GM23248 (cell line): Measurements from ENCODE around the gene CADPS2. TPM values are rescaled to one million over a fixed set of nuclear protein-coding genes. Genes with fewer than 3 reads are reported as not detected.

Experiments used
- DNase-seq: peaks from one replicate; pipeline ENCODE4 v3.0.0-alpha.2; 2015
- H2AFZ ChIP-seq: fragments of 200-600 bp; sonication (generic); 2 replicates; pipeline ENCODE4 v1.6.1; 2016; ENCODE audit warnings: antibody characterized with exemption
- H3F3A ChIP-seq: fragments of 200-600 bp; sonication (generic); 2 replicates; pipeline ENCODE4 v1.6.1; 2016; ENCODE audit warnings: mild to moderate bottlenecking, antibody characterized with exemption, mixed run types; ENCODE audit not compliant: insufficient read depth
- H3K27ac ChIP-seq: fragments of 200-600 bp; sonication (generic); 2 replicates; pipeline ENCODE4 v1.5.1; 2016; ENCODE audit warnings: mild to moderate bottlenecking
- H3K27me3 ChIP-seq: fragments of 200-600 bp; sonication (generic); replicated peaks from 2 replicates; pipeline ENCODE4 v1.6.1; 2016; ENCODE audit warnings: mild to moderate bottlenecking; ENCODE audit not compliant: insufficient read depth
- H3K36me3 ChIP-seq: fragments of 200-600 bp; sonication (generic); 2 replicates; pipeline ENCODE4 v1.6.1; 2016; ENCODE audit warnings: low read depth, mild to moderate bottlenecking
- H3K4me1 ChIP-seq: fragments of 200-600 bp; sonication (generic); 2 replicates; pipeline ENCODE4 v1.6.1; 2016; ENCODE audit warnings: mild to moderate bottlenecking; ENCODE audit not compliant: insufficient read depth
- H3K4me2 ChIP-seq: fragments of 200-600 bp; sonication (generic); one replicate; pipeline ENCODE4 v1.6.1; 2016; ENCODE audit warnings: mild to moderate bottlenecking; ENCODE audit not compliant: unreplicated experiment
- H3K4me3 ChIP-seq: fragments of 200-600 bp; sonication (generic); 2 replicates; pipeline ENCODE4 v1.5.1; 2016; ENCODE audit warnings: mild to moderate bottlenecking
- H3K79me2 ChIP-seq: fragments of 200-600 bp; sonication (generic); 2 replicates; pipeline ENCODE4 v1.6.1; 2016; ENCODE audit warnings: mild to moderate bottlenecking; ENCODE audit not compliant: insufficient read depth
- H3K9ac ChIP-seq: fragments of 200-600 bp; sonication (generic); 2 replicates; pipeline ENCODE4 v1.6.1; 2016; ENCODE audit warnings: mild to moderate bottlenecking
- H3K9me2 ChIP-seq: fragments of 200-600 bp; sonication (generic); 2 replicates; pipeline ENCODE4 v1.6.1; 2016; ENCODE audit warnings: mixed run types, mild to moderate bottlenecking, moderate library complexity; ENCODE audit not compliant: insufficient read depth
- H3K9me3 ChIP-seq: fragments of 200-600 bp; sonication (generic); one replicate; pipeline ENCODE4 v1.6.1; 2017; ENCODE audit warnings: low read depth
- H4K20me1 ChIP-seq: fragments of 200-600 bp; sonication (generic); 2 replicates; pipeline ENCODE4 v1.6.0; 2016; ENCODE audit not compliant: insufficient read depth
- EZH2 ChIP-seq: fragments of 200-600 bp; sonication (generic); IDR thresholded peaks from 2 replicates; pipeline ENCODE4 v1.6.1; 2018; ENCODE audit warnings: antibody characterized with exemption, mild to moderate bottlenecking; ENCODE audit not compliant: insufficient read depth, poor library complexity, severe bottlenecking
- EZH2phosphoT487 ChIP-seq: fragments of 200-600 bp; sonication (generic); IDR thresholded peaks from 2 replicates; pipeline ENCODE4 v1.6.1; 2018; ENCODE audit warnings: antibody characterized with exemption, moderate library complexity, mild to moderate bottlenecking, low read depth; ENCODE audit not compliant: insufficient read depth
- WGBS, 2 experiments: methylation state at CpG; one replicate each; pipeline ENCODE4 v1.1.6; 2015 to 2017; ENCODE audit warnings: low lambda C conversion rate in 2 of 2, low coverage in 1 of 2; ENCODE audit errors: missing lambda C conversion rate in 2 of 2; 5-methylcytosine and 5-hydroxymethylcytosine counted together
- in situ Hi-C: fragments of 300-500 bp; cut with MboI; formaldehyde crosslinking; loops from 2 replicates; pipeline ENCODE4 v1.15.0; 2020
- polyA plus RNA-seq: library from polyadenylated mRNA; unstranded; fragments of >200 nt; fragmentation: Nextera tagmentation; extraction: Ambion mirVana; gene quantifications from 2 replicates; pipeline ENCODE4 v1.2.1, GENCODE V29; 2016
- total RNA-seq: library from RNA; depleted of rRNA; stranded (reverse); fragments of >200 nt; shearing (Covaris generic); gene quantifications from 2 replicates; pipeline ENCODE4 v1.2.3, GENCODE V29; 2014

CADPS2 gene
- total and polyA plus RNA-seq, 2 experiments from 2014 or later = 0.06 to 0.43 TPM

DNA sequence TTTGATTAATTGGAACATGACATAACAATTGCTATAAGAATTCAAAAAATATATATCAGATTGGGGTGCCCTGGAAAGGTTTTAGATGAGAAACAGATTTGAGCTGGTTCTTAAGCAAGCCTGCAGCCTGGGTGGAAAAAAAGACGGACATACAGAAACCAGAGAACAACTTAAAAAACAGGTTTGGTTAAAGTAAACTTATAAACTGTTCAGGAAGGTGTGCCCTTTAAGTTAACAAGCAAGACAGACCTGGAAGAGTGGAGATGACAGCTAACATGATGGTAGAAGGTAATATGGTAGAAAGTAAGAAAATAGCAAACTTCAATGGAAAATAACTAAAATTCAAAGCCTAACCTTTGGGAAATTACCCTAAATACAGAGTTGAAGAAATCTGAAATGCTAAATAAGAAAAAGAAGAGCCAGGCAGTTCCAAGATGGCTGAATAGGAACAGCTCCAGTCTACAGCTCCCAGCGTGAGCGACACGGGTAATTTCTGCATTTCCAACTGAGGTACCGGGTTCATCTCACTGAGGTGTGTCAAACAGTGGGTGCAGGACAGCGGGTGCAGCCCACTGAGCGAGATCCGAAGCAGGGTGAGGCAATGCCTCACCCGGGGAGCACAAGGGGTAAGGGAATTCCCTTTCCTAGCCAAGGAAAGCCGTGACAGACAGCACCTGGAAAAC lies 52.2 kb downstream of the CADPS2 start:
- no peak overlapping the region for H3K9ac ChIP-seq
- in situ Hi-C loops = no loop called here
- TF ChIP-seq EZH2 = no peak
- TF ChIP-seq EZH2phosphoT487 = no peak
- no peak overlapping the region for H2AFZ ChIP-seq
- H4K20me1 ChIP-seq = no peaks in the 10 kb centered on the region
- no peaks in the 10 kb centered on the region for H3K27me3 ChIP-seq
- H3K4me1 ChIP-seq = no peaks in the 10 kb centered on the region
- H3F3A ChIP-seq = no peaks in the 10 kb centered on the region
- DNase-seq = no peak
- H3K9me3 ChIP-seq = no peaks in the 10 kb centered on the region
- no peaks in the 10 kb centered on the region for H3K36me3 ChIP-seq
- WGBS, 2 experiments = 64 to 67% methylated on average over 10 of the region's 10 CpGs
- no peaks in the 10 kb centered on the region for H3K79me2 ChIP-seq
- no peak overlapping the region for H3K4me3 ChIP-seq
- no peak overlapping the region for H3K27ac ChIP-seq
- H3K4me2 ChIP-seq = no peak overlapping the region
- H3K9me2 ChIP-seq = no peaks in the 10 kb centered on the region

DNA sequence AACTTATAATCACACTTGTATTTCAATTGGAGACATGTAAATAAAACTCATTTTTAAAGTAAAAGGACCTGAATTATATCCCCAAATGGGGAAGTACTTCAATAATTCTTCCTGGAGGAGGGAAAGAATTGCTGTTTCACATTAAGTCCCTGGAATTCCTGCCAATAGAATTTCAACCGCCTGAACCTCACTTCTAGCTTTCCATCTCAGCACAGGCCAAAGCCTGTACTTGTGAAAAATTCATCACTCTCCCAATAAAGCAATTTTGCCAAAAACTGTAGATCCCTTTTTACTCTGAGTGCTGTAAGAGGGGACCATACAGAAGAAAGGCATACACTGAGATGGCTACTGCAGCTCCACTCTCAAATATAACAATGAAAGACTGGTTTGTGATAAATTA lies 54.8 kb downstream of the CADPS2 start:
- no peaks in the 10 kb centered on the region for H4K20me1 ChIP-seq
- no peaks in the 10 kb centered on the region for H3K9me3 ChIP-seq
- no peak for DNase-seq
- no peak overlapping the region for H3K4me2 ChIP-seq
- H3K4me3 ChIP-seq = no peak overlapping the region
- H3K36me3 ChIP-seq = no peaks in the 10 kb centered on the region
- in situ Hi-C loops = no loop called here
- H3K27ac ChIP-seq = no peak overlapping the region
- H3K9me2 ChIP-seq = no peaks in the 10 kb centered on the region
- H3K9ac ChIP-seq = no peak overlapping the region
- H3K27me3 ChIP-seq = no peaks in the 10 kb centered on the region
- 10 to 23% methylated on average over 1 of the region's 1 CpG for WGBS, 2 experiments
- no peak for TF ChIP-seq EZH2phosphoT487
- no peak for TF ChIP-seq EZH2
- H3K4me1 ChIP-seq = no peaks in the 10 kb centered on the region
- H2AFZ ChIP-seq = no peak overlapping the region
- H3F3A ChIP-seq = no peaks in the 10 kb centered on the region
- no peaks in the 10 kb centered on the region for H3K79me2 ChIP-seq

DNA sequence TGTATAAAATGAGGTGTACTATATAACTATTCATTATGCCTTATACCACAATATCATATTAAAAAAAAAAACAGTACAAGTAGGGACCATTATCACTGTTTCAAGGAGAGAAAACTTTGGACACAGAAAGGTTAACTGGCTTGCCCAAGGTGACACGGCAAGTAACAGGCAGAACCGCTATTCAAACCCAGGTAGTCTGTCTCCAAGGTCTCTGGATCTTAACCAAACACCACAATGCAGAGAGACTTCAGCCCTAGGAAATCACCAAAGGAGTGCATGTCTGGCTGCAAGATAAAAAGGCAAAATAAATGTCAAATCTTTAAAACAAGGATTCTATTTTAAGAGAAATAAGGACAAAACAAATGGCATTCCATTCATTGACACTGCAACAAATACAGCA lies 56.3 kb downstream of the CADPS2 start:
- Histone ChIP-seq H3K27me3 (no peaks in the 10 kb centered on the region), H3K9ac (no peak overlapping the region), H3F3A (no peaks in the 10 kb centered on the region), H4K20me1 (no peaks in the 10 kb centered on the region), H3K4me2 (no peak overlapping the region), H3K79me2 (no peaks in the 10 kb centered on the region), H3K4me1 (no peaks in the 10 kb centered on the region), H3K9me2 (no peaks in the 10 kb centered on the region), H3K36me3 (no peaks in the 10 kb centered on the region), H2AFZ (no peak overlapping the region), H3K9me3 (no peaks in the 10 kb centered on the region), H3K4me3 (no peak overlapping the region), H3K27ac (no peak overlapping the region)
- in situ Hi-C loops = no loop called here
- 38 to 61% methylated on average over 2 of the region's 2 CpGs for WGBS, 2 experiments
- no peak for TF ChIP-seq EZH2
- no peak for DNase-seq

DNA sequence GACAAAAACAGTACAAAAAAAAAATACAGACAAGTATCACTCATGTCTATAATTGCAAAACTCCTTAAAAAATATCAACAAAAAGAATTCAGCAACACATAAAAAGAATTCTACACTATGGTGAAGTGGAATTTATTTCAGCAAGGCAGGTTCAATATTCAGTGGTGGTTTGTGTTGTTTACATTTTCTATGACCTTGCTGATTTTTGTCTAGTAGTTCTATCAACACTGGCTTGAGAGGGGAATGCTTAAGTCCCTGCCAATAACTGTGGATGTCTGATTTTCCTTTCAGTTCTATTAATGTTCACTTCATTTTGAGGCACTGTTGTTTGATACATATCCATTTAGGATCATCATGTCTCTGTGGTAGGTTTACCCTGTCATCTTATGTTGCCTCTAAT lies 58.5 kb downstream of the CADPS2 start:
- Histone ChIP-seq H3F3A (no peaks in the 10 kb centered on the region), H3K9me3 (no peaks in the 10 kb centered on the region), H3K4me2 (no peak overlapping the region), H3K79me2 (no peaks in the 10 kb centered on the region), H3K4me3 (no peak overlapping the region), H3K36me3 (no peaks in the 10 kb centered on the region), H3K27ac (no peak overlapping the region), H3K9ac (no peak overlapping the region), H3K9me2 (no peaks in the 10 kb centered on the region), H2AFZ (no peak overlapping the region), H3K4me1 (no peaks in the 10 kb centered on the region), H4K20me1 (no peaks in the 10 kb centered on the region), H3K27me3 (no peaks in the 10 kb centered on the region)
- DNase-seq = no peak
- in situ Hi-C loops = no loop called here
- no peak for TF ChIP-seq EZH2
- TF ChIP-seq EZH2phosphoT487 = no peak

DNA sequence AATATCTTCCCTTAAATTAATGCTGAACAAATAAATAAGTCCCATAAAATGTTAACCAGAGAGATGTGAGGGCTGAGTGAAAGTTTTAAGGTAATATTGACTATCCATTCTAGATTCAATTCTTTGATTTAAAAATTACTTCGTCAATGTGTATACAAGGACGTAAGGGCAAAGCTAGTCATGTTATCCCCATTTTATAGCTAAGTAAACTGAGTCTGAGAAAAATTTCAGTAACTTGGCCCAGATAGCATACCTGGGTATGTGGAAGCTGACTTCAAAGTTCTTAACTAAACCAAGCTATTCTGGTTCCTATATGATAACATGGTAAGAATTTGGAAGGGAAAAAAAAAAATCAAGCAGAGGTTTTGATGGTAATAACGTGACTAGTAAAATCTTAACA lies 72.4 kb downstream of the CADPS2 start:
- H4K20me1 ChIP-seq = no peaks in the 10 kb centered on the region
- H3K79me2 ChIP-seq = no peaks in the 10 kb centered on the region
- no peak overlapping the region for H3K27ac ChIP-seq
- no peak overlapping the region for H3K4me3 ChIP-seq
- no peaks in the 10 kb centered on the region for H3K9me3 ChIP-seq
- no peaks in the 10 kb centered on the region for H3K9me2 ChIP-seq
- H3K4me1 ChIP-seq = no peaks in the 10 kb centered on the region
- no peak overlapping the region for H3K4me2 ChIP-seq
- in situ Hi-C loops = no loop called here
- DNase-seq = no peak
- 48 to 61% methylated on average over 3 of the region's 3 CpGs for WGBS, 2 experiments
- no peak for TF ChIP-seq EZH2
- TF ChIP-seq EZH2phosphoT487 = no peak
- no peaks in the 10 kb centered on the region for H3K36me3 ChIP-seq
- H2AFZ ChIP-seq = no peak overlapping the region
- H3K9ac ChIP-seq = no peak overlapping the region
- H3F3A ChIP-seq = no peaks in the 10 kb centered on the region
- no peaks in the 10 kb centered on the region for H3K27me3 ChIP-seq
